C4-2B (cell line): Measurements from ENCODE around the gene RTKN2.

Source experiments
- H3K27ac ChIP-seq: fragments of 450-650 bp; 2 replicates; pipeline ENCODE4 v1.5.1; 2017
- ZFX ChIP-seq: fragments of 450-650 bp; IDR thresholded peaks from 2 replicates; pipeline ENCODE4 v1.6.1; 2017
- TF ChIP-seq, protein P1 (sequence below): fragments of 450-650 bp; conservative IDR thresholded peaks from 2 replicates; pipeline ENCODE4 v1.5.1; 2017; ENCODE audit warnings: mild to moderate bottlenecking

Gene RTKN2

GRCh38 chr10:62268027-62268398 lies 631 bp downstream of the RTKN2 start:
- H3K27ac ChIP-seq: peak overlapping the region; percentile 72
- TF ChIP-seq ZFX: no peak

- no peak for TF ChIP-seq ZFX
- TF ChIP-seq, protein P1, sequence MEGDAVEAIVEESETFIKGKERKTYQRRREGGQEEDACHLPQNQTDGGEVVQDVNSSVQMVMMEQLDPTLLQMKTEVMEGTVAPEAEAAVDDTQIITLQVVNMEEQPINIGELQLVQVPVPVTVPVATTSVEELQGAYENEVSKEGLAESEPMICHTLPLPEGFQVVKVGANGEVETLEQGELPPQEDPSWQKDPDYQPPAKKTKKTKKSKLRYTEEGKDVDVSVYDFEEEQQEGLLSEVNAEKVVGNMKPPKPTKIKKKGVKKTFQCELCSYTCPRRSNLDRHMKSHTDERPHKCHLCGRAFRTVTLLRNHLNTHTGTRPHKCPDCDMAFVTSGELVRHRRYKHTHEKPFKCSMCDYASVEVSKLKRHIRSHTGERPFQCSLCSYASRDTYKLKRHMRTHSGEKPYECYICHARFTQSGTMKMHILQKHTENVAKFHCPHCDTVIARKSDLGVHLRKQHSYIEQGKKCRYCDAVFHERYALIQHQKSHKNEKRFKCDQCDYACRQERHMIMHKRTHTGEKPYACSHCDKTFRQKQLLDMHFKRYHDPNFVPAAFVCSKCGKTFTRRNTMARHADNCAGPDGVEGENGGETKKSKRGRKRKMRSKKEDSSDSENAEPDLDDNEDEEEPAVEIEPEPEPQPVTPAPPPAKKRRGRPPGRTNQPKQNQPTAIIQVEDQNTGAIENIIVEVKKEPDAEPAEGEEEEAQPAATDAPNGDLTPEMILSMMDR: no peak
- no peak overlapping the region for H3K27ac ChIP-seq
Measured at GRCh38 chr10:62266611-62267010, 2.0 kb downstream of the RTKN2 start.

DNA sequence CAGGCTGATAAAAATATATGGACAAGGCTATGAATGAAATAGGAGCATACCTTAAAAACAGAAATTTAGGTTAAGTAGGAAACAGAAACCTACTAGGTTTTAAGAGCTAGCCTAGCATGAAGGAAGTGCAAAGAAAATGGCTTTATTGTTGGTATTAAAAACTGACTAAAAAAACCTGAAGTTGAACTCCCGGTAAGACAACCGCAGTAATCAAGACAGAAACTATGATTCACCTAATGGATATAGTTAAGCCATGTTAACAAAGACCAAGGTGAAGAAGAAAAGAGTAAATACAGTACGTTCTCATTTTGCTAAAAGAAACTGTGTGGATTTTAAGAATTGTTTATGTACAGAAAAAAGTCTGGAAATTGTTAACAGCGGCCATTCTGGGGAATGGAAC lies 2.5 kb downstream of the RTKN2 start:
- no peak overlapping the region for H3K27ac ChIP-seq
- TF ChIP-seq, protein P1: no peak
- no peak for TF ChIP-seq ZFX

DNA sequence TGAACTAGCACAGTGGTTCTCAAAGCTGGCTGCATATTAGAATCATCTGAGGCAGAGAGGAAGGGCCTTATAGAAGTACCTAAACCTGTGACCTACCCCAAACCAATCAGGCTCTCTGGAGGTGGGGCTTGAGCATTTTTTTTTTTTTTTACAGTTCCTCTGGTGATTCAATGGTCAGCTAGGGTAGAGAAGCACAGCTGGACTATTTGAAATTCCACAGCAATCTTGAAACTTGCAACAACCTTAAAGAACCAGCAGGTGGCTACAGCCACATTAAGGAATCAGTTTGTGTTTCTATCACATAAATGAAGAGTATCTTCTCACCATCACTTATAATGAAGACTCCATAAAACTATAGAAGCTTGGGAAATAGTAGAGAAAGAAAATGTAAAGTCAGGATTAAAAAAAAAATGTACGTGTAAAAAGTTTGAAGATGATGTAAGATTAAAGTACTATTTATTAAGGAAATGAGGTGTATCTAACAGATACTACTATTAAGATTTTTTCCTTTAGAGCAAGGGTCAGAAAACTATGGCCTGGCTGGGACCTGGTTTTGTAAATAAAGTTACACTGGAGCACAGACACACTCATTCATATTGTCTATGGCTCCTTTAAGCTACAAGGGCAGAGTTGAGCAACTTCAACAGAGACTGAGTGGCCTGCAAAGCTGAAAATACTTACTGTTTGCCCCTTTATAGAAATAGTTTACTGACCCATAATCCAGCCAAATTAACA lies 3.8 kb downstream of the RTKN2 start:
- TF ChIP-seq ZFX: no peak
- TF ChIP-seq, protein P1: peak; percentile 85
- no peak overlapping the region for H3K27ac ChIP-seq

DNA sequence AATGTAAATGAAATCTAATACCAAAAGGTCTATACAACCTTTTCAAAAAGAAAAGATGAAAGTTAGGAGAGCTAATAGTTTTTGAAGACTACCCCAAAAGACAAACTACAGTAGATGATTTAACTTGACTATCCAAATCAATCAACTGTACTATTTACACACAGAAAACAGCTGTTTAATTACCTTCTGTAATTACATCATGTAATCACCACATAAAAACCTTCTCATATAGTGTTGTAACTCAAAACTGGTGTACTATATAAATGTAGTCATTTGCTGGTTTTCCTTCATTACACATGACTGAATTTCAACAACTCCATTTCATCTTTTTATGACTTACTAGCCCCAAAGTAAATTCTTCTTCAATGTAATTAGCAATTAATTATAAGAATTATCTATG lies 4.5 kb downstream of the RTKN2 start:
- H3K27ac ChIP-seq: no peak overlapping the region

DNA sequence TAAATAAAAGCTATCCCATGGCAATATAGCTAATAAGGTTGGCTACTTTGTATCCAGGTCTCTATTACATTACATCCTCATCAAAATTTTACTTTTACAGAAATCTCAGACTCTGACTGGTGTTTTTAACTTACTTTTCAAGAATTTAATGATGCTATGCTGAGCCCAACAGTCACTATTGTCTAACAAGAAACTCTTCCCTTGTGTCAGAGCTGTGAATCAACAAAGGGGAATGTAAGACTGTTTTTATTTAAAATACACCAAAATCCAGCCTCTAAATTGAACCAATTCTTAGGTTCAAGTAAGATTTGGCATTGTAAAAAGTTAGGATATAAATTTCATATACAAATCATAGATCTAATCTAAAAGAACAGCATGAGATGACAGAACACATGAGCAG lies 7.0 kb downstream of the RTKN2 start:
- no peak overlapping the region for H3K27ac ChIP-seq
- TF ChIP-seq, protein P1: no peak
- TF ChIP-seq ZFX: no peak

More for the DNA sequence above, 4.5 kb downstream of the RTKN2 start:
- TF ChIP-seq ZFX: no peak
- TF ChIP-seq, protein P1: no peak

DNA sequence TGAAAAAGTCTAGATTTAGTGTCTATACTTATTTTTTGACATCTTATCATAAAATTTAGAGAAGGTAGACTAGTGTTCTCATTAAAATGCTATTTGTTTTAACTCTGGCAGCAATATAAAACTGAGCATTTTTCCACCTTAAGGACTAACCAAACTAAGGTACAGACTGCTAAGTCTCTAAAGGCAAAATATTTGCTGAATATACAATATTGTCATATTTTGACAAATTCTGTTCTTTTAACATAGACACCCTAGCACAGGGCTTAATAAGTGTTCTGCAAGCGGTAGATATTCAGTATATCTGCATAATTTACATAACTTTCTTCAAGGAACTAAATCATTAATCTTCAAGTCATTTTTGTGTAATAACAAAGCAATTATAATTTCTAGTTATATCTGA lies 8.6 kb downstream of the RTKN2 start:
- no peak for TF ChIP-seq ZFX
- TF ChIP-seq, protein P1: no peak
- H3K27ac ChIP-seq: no peak overlapping the region

DNA sequence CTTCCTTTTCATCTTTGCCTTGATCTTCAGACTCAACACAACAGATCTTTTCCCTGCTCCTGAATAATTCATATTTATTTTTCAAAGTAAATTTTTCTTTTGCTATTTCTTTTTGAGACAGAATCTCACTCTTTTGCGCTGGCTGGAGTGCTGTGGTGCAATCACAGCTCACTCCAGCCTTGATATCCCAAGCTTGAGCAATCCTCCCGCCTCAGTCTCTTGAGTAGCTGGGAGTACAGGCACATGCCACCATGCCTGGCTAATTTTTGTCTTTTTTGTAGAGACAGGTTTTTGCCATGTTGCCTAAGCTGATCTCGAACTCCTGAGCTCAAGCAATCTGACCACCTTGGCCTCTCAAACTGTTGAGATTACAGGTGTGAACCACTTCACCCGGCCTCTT lies 9.2 kb downstream of the RTKN2 start:
- no peak overlapping the region for H3K27ac ChIP-seq

More for the DNA sequence above, 9.2 kb downstream of the RTKN2 start:
- TF ChIP-seq, protein P1: no peak
- no peak for TF ChIP-seq ZFX
